GM19238 (cell line): ENCODE measurements around the gene IPO5.
"Not testable (repeated sequence)": the region's sequence is repeated elsewhere in the genome, so short reads cannot be mapped to it uniquely, and the experiment has no call there.

Experiments used
- DNase-seq: peaks from one replicate; pipeline ENCODE4 v3.0.0; 2011; ENCODE audit warnings: low spot score; ENCODE audit not compliant: insufficient read length

The IPO5 gene

GRCh38 chr13:97948041-97948440 is 5.4 kb upstream of the IPO5 start:
- no peak for DNase-seq

GRCh38 chr13:97949316-97949715 is 4.2 kb upstream of the IPO5 start:
- DNase-seq, result not testable (repeated sequence)

- DNase-seq, result no peak
Measured at GRCh38 chr13:97951376-97951775, 2.1 kb upstream of the IPO5 start.

GRCh38 chr13:97952831-97953230 is 644 bp upstream of the IPO5 start:
- DNase-seq, result not testable (repeated sequence)

- DNase-seq, result no peak
Measured at GRCh38 chr13:97961340-97961739, 7.9 kb downstream of the IPO5 start.

GRCh38 chr13:97962887-97963286 is 9.4 kb downstream of the IPO5 start:
- DNase-seq, result no peak

GRCh38 chr13:97967226-97967625 is 13.8 kb downstream of the IPO5 start:
- DNase-seq, result no peak

GRCh38 chr13:97967948-97968347 is 14.5 kb downstream of the IPO5 start:
- no peak for DNase-seq

- DNase-seq, result no peak
Measured at GRCh38 chr13:97971519-97971918, 18.0 kb downstream of the IPO5 start.

- DNase-seq, result no peak
Measured at GRCh38 chr13:97974773-97975172, 21.3 kb downstream of the IPO5 start.

GRCh38 chr13:97975280-97975847 is 21.9 kb downstream of the IPO5 start:
- no peak for DNase-seq

GRCh38 chr13:97975848-97976609 is 22.6 kb downstream of the IPO5 start:
- peak; percentile 97 for DNase-seq

GRCh38 chr13:97976610-97977521 is 23.4 kb downstream of the IPO5 start:
- no peak for DNase-seq

- DNase-seq, result no peak
Measured at GRCh38 chr13:97977982-97978381, 24.5 kb downstream of the IPO5 start.

GRCh38 chr13:97978651-97979050 is 25.2 kb downstream of the IPO5 start:
- DNase-seq, result no peak

- no peak for DNase-seq
Measured at GRCh38 chr13:97979051-97979450, 25.6 kb downstream of the IPO5 start.

- DNase-seq, result no peak
Measured at GRCh38 chr13:97979556-97979955, 26.1 kb downstream of the IPO5 start.

GRCh38 chr13:97982286-97982685 is 28.8 kb downstream of the IPO5 start:
- DNase-seq, result no peak

GRCh38 chr13:97986835-97987234 is 33.4 kb downstream of the IPO5 start:
- no peak for DNase-seq

- DNase-seq, result no peak
Measured at GRCh38 chr13:97999653-98000052, 46.2 kb downstream of the IPO5 start.

- DNase-seq, result no peak
Measured at GRCh38 chr13:98004107-98004506, 50.6 kb downstream of the IPO5 start.

GRCh38 chr13:98004997-98005396 is 51.5 kb downstream of the IPO5 start:
- DNase-seq, result not testable (repeated sequence)
